Mesenchymal stem cell (in vitro differentiated cells and primary cell): ENCODE results near the gene PXT1.

Experiments
- DNase-seq: peaks from one replicate; pipeline ENCODE4 v3.0.0-alpha.2; 2013
- H2AFZ ChIP-seq: one replicate; pipeline ENCODE4 v1.6.1; 2013; ENCODE audit warnings: low read depth, mild to moderate bottlenecking, control low read depth, inconsistent platforms, low read length, moderate library complexity
- H2AK5ac ChIP-seq: 2 replicates; pipeline ENCODE4 v1.6.1; 2013; ENCODE audit warnings: low read length, moderate library complexity, mild to moderate bottlenecking, inconsistent platforms; ENCODE audit not compliant: severe bottlenecking
- H2BK120ac ChIP-seq: one replicate; pipeline ENCODE4 v1.6.1; 2013; ENCODE audit warnings: low read depth, mild to moderate bottlenecking, inconsistent platforms, low read length, moderate library complexity
- H2BK12ac ChIP-seq, 2 experiments: one replicate each; pipeline ENCODE4 v1.6.1; 2013; ENCODE audit warnings: inconsistent platforms in 2 of 2, low read length in 2 of 2, mild to moderate bottlenecking in 2 of 2, moderate library complexity in 2 of 2, control low read depth in 1 of 2
- H2BK15ac ChIP-seq: one replicate; pipeline ENCODE4 v1.6.1; 2013; ENCODE audit warnings: mild to moderate bottlenecking, low read depth, inconsistent platforms; ENCODE audit not compliant: poor library complexity, severe bottlenecking
- H2BK5ac ChIP-seq: 2 replicates; pipeline ENCODE4 v1.6.1; 2013; ENCODE audit warnings: low read depth, mild to moderate bottlenecking, low read length, control low read depth, inconsistent platforms; ENCODE audit not compliant: poor library complexity, severe bottlenecking
- H3K14ac ChIP-seq, 2 experiments: one replicate each; pipeline ENCODE4 v1.6.1; 2013; ENCODE audit warnings: inconsistent platforms in 2 of 2, low read length in 2 of 2, control low read depth in 1 of 2, mild to moderate bottlenecking in 1 of 2, moderate library complexity in 1 of 2
- H3K18ac ChIP-seq, 2 experiments: one replicate each; pipeline ENCODE4 v1.6.1; 2013; ENCODE audit warnings: inconsistent platforms in 2 of 2, low read length in 2 of 2, control low read depth in 1 of 2, low read depth in 1 of 2, mild to moderate bottlenecking in 1 of 2
- H3K23ac ChIP-seq, 2 experiments: one replicate each; pipeline ENCODE4 v1.6.1; 2013; ENCODE audit warnings: inconsistent platforms in 2 of 2, low read length in 2 of 2, mild to moderate bottlenecking in 2 of 2, moderate library complexity in 2 of 2, control low read depth in 1 of 2
- H3K27ac ChIP-seq: 2 replicates; pipeline ENCODE4 v1.5.1; 2013; ENCODE audit warnings: mild to moderate bottlenecking, moderate library complexity, low read length, control low read depth, inconsistent platforms; ENCODE audit not compliant: poor library complexity, severe bottlenecking
- H3K27me3 ChIP-seq, 2 experiments: 2 replicates each; pipeline versions ENCODE4 v1.6.1 to v1.7.0; 2013; ENCODE audit warnings: low read length in 2 of 2, mild to moderate bottlenecking in 2 of 2, moderate library complexity in 2 of 2, control low read depth in 1 of 2, inconsistent platforms in 1 of 2; ENCODE audit not compliant: control insufficient read depth in 1 of 2, insufficient read depth in 1 of 2
- H3K36me3 ChIP-seq, 2 experiments: 2 replicates each; pipeline versions ENCODE4 v1.6.1 to v1.7.0; 2013; ENCODE audit warnings: low read length in 2 of 2, control low read depth in 1 of 2, inconsistent platforms in 1 of 2, low read depth in 1 of 2, mild to moderate bottlenecking in 1 of 2; ENCODE audit not compliant: insufficient read depth in 2 of 2, control insufficient read depth in 1 of 2
- H3K4ac ChIP-seq, 2 experiments: one replicate each; pipeline ENCODE4 v1.6.1; 2013; ENCODE audit warnings: inconsistent platforms in 2 of 2, low read length in 2 of 2, mild to moderate bottlenecking in 2 of 2, moderate library complexity in 2 of 2, control low read depth in 1 of 2, low read depth in 1 of 2
- H3K4me1 ChIP-seq: 2 replicates; pipeline ENCODE4 v1.6.1; 2013; ENCODE audit warnings: low read depth, low read length, control low read depth; ENCODE audit not compliant: control insufficient read depth, insufficient read depth
- H3K4me2 ChIP-seq: 2 replicates; pipeline ENCODE4 v1.6.1; 2013; ENCODE audit warnings: low read length, mild to moderate bottlenecking, inconsistent platforms; ENCODE audit not compliant: poor library complexity, severe bottlenecking
- H3K4me3 ChIP-seq, 2 experiments: 2 replicates each; pipeline versions ENCODE4 v1.5.1 to v1.7.0; 2013; ENCODE audit warnings: low read length in 2 of 2, mild to moderate bottlenecking in 2 of 2, control low read depth in 1 of 2, low read depth in 1 of 2; ENCODE audit not compliant: insufficient read depth in 1 of 2
- H3K79me1 ChIP-seq: replicated peaks from 2 replicates; pipeline ENCODE4 v1.6.1; 2013; ENCODE audit warnings: mild to moderate bottlenecking, control low read depth, low read length, inconsistent platforms; ENCODE audit not compliant: poor library complexity, severe bottlenecking
- H3K9ac ChIP-seq: 2 replicates; pipeline ENCODE4 v1.7.0; 2013; ENCODE audit warnings: mild to moderate bottlenecking, low read length, moderate library complexity
- H3K9me3 ChIP-seq: 2 replicates; pipeline ENCODE4 v1.7.0; 2013; ENCODE audit warnings: mild to moderate bottlenecking, low read length; ENCODE audit not compliant: control insufficient read depth
- H4K8ac ChIP-seq: one replicate; pipeline ENCODE4 v1.6.1; 2013; ENCODE audit warnings: inconsistent platforms, mild to moderate bottlenecking, low read length, moderate library complexity
- H4K91ac ChIP-seq: one replicate; pipeline ENCODE4 v1.6.1; 2013; ENCODE audit warnings: mild to moderate bottlenecking, low read length, inconsistent platforms
- WGBS: methylation state at CpG from one replicate; pipeline ENCODE4 v1.1.7; 2013; ENCODE audit warnings: mixed read lengths; 5-methylcytosine and 5-hydroxymethylcytosine counted together

Gene PXT1

DNA sequence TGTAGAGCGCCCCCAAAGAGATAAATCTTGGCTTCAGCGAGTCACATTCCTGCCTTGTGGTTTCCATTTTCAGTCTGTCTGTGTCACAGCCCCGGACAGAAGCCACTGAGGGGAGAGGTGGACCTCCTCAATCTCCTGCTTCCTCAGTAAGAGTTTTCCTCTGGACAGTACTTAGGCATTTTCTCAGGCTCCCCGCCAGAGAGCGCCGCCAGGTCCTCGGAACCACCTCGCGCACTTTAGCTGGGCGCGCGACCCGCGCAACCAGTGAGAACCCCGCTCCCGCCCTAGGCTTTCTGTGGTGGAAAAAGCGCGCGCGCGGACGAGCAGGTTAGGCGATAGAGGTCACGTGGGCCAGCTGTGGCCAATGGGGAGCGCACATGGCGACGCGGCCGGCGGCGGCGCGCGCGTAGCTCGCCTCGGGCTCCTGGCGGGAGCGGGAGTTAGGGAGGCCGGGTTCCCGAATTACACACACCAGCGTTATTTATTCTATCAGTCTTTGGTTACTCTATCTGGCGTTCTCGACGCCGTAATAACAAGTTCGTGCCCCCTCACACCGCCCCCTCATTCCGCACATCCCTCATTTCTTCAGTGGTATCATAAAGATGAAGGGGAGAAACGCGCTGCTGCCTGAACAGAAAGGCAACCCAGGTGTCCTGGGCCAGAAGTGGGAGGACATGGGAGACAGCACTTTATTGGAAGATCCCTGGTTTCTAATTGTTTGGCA lies 19.4 kb downstream of the PXT1 start:
- Histone ChIP-seq H4K91ac (no peak overlapping the region), H3K14ac (no peak overlapping the region), H3K18ac (peak overlapping the region; percentile 55 to 77), H3K4me1 (peaks cover 1% of the 10 kb centered on the region), H2BK12ac (no peak overlapping the region), H3K9me3 (no peaks in the 10 kb centered on the region), H3K4me2 (peak overlapping the region; percentile 92), H2AFZ (peak overlapping the region; percentile 66), H3K27ac (peak overlapping the region; percentile 8), H3K36me3 (no peaks in the 10 kb centered on the region), H4K8ac (peak overlapping the region; percentile 4), H2BK120ac (no peak overlapping the region), H3K4me3 (peak overlapping the region; percentile 63 to 96), H2AK5ac (no peak overlapping the region), H3K4ac (no peak overlapping the region), H3K23ac (no peak overlapping the region), H2BK5ac (no peak overlapping the region), H3K79me1 (no peaks in the 10 kb centered on the region), H3K9ac (peak overlapping the region; percentile 92), H3K27me3 (no peaks in the 10 kb centered on the region), H2BK15ac (no peak overlapping the region)
- WGBS = under 1% methylated on average over 36 of the region's 51 CpGs
- peak; percentile 98 for DNase-seq

GRCh38 chr6:36422714-36423100 lies 19.9 kb downstream of the PXT1 start:
- H4K91ac ChIP-seq = no peak overlapping the region
- peak overlapping the region in 1 of 2 experiments; percentile 55 for H3K18ac ChIP-seq
- H3K23ac ChIP-seq = no peak overlapping the region
- H3K4me2 ChIP-seq = peak overlapping the region; percentile 62
- no peak overlapping the region for H2BK5ac ChIP-seq
- H2AK5ac ChIP-seq = no peak overlapping the region
- no peaks in the 10 kb centered on the region for H3K36me3 ChIP-seq
- 59% methylated on average over 3 of the region's 4 CpGs for WGBS
- no peak overlapping the region for H2BK15ac ChIP-seq
- H3K4me1 ChIP-seq = peaks cover 1% of the 10 kb centered on the region
- H2BK120ac ChIP-seq = no peak overlapping the region
- H2BK12ac ChIP-seq = no peak overlapping the region
- peak overlapping the region in 1 of 2 experiments; percentile 96 for H3K4me3 ChIP-seq
- peak overlapping the region; percentile 92 for H3K9ac ChIP-seq
- no peak overlapping the region for H3K14ac ChIP-seq
- H2AFZ ChIP-seq = no peak overlapping the region
- H3K79me1 ChIP-seq = no peaks in the 10 kb centered on the region
- H3K27ac ChIP-seq = peak overlapping the region; percentile 8
- DNase-seq = no peak
- H4K8ac ChIP-seq = no peak overlapping the region
- no peak overlapping the region for H3K4ac ChIP-seq
- no peaks in the 10 kb centered on the region for H3K9me3 ChIP-seq
- H3K27me3 ChIP-seq = no peaks in the 10 kb centered on the region

DNA sequence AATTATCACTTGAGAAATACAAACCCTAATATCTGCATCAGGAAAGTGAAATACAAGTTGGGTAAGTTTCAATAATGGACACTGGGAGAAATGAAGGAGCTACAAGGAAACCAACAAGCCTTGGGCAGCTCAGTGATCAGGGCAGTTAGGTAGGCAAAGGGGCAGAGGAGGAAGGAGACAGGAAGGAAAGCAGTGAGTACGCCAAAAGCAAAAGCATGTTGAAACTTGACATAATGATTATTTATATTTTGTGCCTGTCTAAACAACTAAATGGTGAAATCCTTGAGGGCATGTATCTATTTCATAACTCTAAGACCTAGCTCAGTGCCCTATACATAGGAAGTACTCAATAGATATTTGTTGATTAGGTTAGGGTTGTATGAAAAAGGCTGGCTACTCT lies 23.3 kb downstream of the PXT1 start:
- no CpG with 5 or more reads among the region's 1 CpG for WGBS
- H3K36me3 ChIP-seq = no peaks in the 10 kb centered on the region
- H3K27me3 ChIP-seq = no peaks in the 10 kb centered on the region

DNA sequence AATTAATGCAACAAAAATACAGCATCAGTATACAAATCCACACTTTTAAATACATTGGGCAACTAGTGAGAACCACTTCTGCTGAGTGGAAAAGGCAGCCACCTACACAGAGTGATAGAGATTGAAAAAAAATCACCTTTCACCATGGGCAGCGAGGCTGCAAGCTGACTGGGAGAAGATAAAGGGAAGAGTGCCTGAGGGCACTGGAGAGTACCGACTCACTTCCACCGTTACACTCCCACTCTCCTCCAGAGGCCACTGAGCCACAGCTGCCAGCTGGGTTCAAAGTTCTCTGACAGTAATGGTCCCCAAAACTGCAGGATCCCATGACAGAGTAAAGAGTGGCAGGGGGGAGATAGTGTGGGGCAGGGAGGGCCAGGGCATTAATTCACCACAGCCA lies 24.1 kb downstream of the PXT1 start:
- H3K27me3 ChIP-seq = no peaks in the 10 kb centered on the region
- H2BK120ac ChIP-seq = no peak overlapping the region
- H2BK5ac ChIP-seq = no peak overlapping the region
- H3K79me1 ChIP-seq = no peaks in the 10 kb centered on the region
- WGBS = 80% methylated on average over 1 of the region's 3 CpGs
- H4K8ac ChIP-seq = no peak overlapping the region
- no peak overlapping the region for H2AFZ ChIP-seq
- H3K36me3 ChIP-seq = no peaks in the 10 kb centered on the region
- no peak overlapping the region for H3K9ac ChIP-seq
- no peaks in the 10 kb centered on the region for H3K9me3 ChIP-seq
- no peak overlapping the region for H3K14ac ChIP-seq
- no peak overlapping the region for H2AK5ac ChIP-seq
- H3K18ac ChIP-seq = no peak overlapping the region
- H3K4ac ChIP-seq = no peak overlapping the region
- no peak overlapping the region for H2BK15ac ChIP-seq
- H3K27ac ChIP-seq = no peak overlapping the region
- no peak overlapping the region for H2BK12ac ChIP-seq
- H3K4me1 ChIP-seq = peaks cover under 1% of the 10 kb centered on the region
- no peak overlapping the region for H4K91ac ChIP-seq
- no peak overlapping the region for H3K4me2 ChIP-seq
- no peak for DNase-seq
- H3K23ac ChIP-seq = no peak overlapping the region
- H3K4me3 ChIP-seq = no peak overlapping the region

More for the DNA sequence above, 23.3 kb downstream of the PXT1 start:
- no peak overlapping the region for H2BK15ac ChIP-seq
- no peak overlapping the region for H2AFZ ChIP-seq
- no peak overlapping the region for H3K23ac ChIP-seq
- no peak overlapping the region for H2BK120ac ChIP-seq
- no peak overlapping the region for H3K18ac ChIP-seq
- H3K14ac ChIP-seq = no peak overlapping the region
- H4K91ac ChIP-seq = no peak overlapping the region
- peak; percentile 6 for DNase-seq
- H3K79me1 ChIP-seq = no peaks in the 10 kb centered on the region
- no peak overlapping the region for H3K9ac ChIP-seq
- no peak overlapping the region for H3K4ac ChIP-seq
- H2BK5ac ChIP-seq = no peak overlapping the region
- no peak overlapping the region for H2AK5ac ChIP-seq
- peaks cover 1% of the 10 kb centered on the region for H3K4me1 ChIP-seq
- H4K8ac ChIP-seq = no peak overlapping the region
- no peak overlapping the region for H3K4me3 ChIP-seq
- no peaks in the 10 kb centered on the region for H3K9me3 ChIP-seq
- no peak overlapping the region for H2BK12ac ChIP-seq
- H3K27ac ChIP-seq = no peak overlapping the region
- no peak overlapping the region for H3K4me2 ChIP-seq
